ENCODE data around the gene HOATZ. TPM values are rescaled to one million over a fixed set of nuclear protein-coding genes. Genes with fewer than 3 reads are reported as not detected.

HOATZ gene
- total and polyA plus RNA-seq, 2 donors (not counting 3 experiments of a cell fraction or from before 2014, with no cell fraction given): not detected

- BruUV-seq (replicated peaks): no TSS peak
- intact Hi-C loops (cut with micrococcal nuclease): no loop called here
- H3K4me2 ChIP-seq (ENCODE audit: insufficient read depth, low read length): no peak overlapping the region
- H4K20me1 ChIP-seq (replicated peaks; ENCODE audit: control insufficient read depth, extremely low read depth, insufficient read depth, low read length): no peaks in the 10 kb centered on the region
- no peaks in the 10 kb centered on the region for H3K79me2 ChIP-seq (ENCODE audit: control insufficient read depth, insufficient read depth, low read length)
- FAIRE-seq (no peak), DNase-seq (ENCODE audit: low read depth, low spot score) (no peak)
- no peak overlapping the region for H3K9ac ChIP-seq (replicated peaks; ENCODE audit: extremely low read depth, insufficient read depth, low read length)
- no peak for TF ChIP-seq MYC (IDR thresholded peaks at IDR 0.05; ENCODE audit: low read depth, low read length)
- no peak for TF ChIP-seq EZH2 (IDR thresholded peaks at IDR 0.05; ENCODE audit: borderline replicate concordance, low read depth, low read length, severe bottlenecking)
- no peak for TF ChIP-seq MAX (IDR thresholded peaks at IDR 0.05; ENCODE audit: insufficient read depth, insufficient read length)
- no peak for TF ChIP-seq FOS (IDR thresholded peaks at IDR 0.05; ENCODE audit: borderline replicate concordance, insufficient read depth, low read length)
- TF ChIP-seq CTCF (IDR thresholded peaks at IDR 0.05; ENCODE audit: extremely low read depth in 1 of 2, insufficient read depth in 1 of 2, low read depth in 1 of 2, low read length in 2 of 2): no peak
- no peak for TF ChIP-seq GATA2 (IDR thresholded peaks at IDR 0.05; ENCODE audit: insufficient read depth, insufficient read length, low read depth, low read length)
- TF ChIP-seq POLR2AphosphoS5 (IDR thresholded peaks at IDR 0.05; ENCODE audit: insufficient read depth, low read depth, low read length): no peak
- TF ChIP-seq POLR2A (IDR thresholded peaks at IDR 0.05; ENCODE audit: low read depth, low read length): no peak
- TF ChIP-seq JUN (IDR thresholded peaks at IDR 0.05; ENCODE audit: borderline replicate concordance, insufficient read depth, insufficient read length, low read depth): no peak
- ChIA-PET POLR2A (no interaction called here), CTCF (interaction anchor here (1.0 kb wide), 1 partner anchor 203 kb away, joined by 3 read pairs; no protein-coding TSS in a partner anchor)
- no peak overlapping the region for H3K27ac ChIP-seq (ENCODE audit: insufficient read depth, low read depth, low read length)
- peaks cover 5% of the 10 kb centered on the region for H3K4me1 ChIP-seq (ENCODE audit: control insufficient read depth, extremely low read depth, insufficient read depth, low read length)
- no peaks in the 10 kb centered on the region for H3K27me3 ChIP-seq (ENCODE audit: control insufficient read depth in 2 of 2, insufficient read depth in 2 of 2, low read length in 2 of 2)
- no peaks in the 10 kb centered on the region for H3K36me3 ChIP-seq (ENCODE audit: control insufficient read depth in 2 of 2, extremely low read depth in 1 of 2, insufficient read depth in 2 of 2, low read length in 2 of 2)
- dilution Hi-C loops (cut with MboI; ENCODE audit: extremely low pct_ligation_motif_present, low sequenced_read_pairs): no loop called here
- no peaks in the 10 kb centered on the region for H3K9me1 ChIP-seq (replicated peaks; ENCODE audit: control insufficient read depth, extremely low read depth, insufficient read depth, low read length)
- H3K4me3 ChIP-seq (replicated peaks in 1 of 3; ENCODE audit: insufficient read depth in 1 of 3, low read depth in 1 of 3, low read length in 3 of 3): no peak overlapping the region
- no peaks in the 10 kb centered on the region for H3K9me3 ChIP-seq (replicated peaks; ENCODE audit: control insufficient read depth, insufficient read depth, low read length)
- no peak overlapping the region for H2AFZ ChIP-seq (ENCODE audit: low read depth, low read length)
Observed at GRCh38 chr11:111574373-111575225, 60.0 kb downstream of the HOATZ start.
